Kidney (tissue), 14 donors: ENCODE results near the gene C1QTNF6. TPM values are rescaled to one million over a fixed set of nuclear protein-coding genes. Genes with fewer than 3 reads are reported as not detected.
A peak's percentile ranks its signal among the peaks of the same experiment; 100 is the strongest.

Experiments
- DNase-seq, 5 donors: peaks; one replicate each; pipeline ENCODE4 v3.0.0-alpha.2; 2013 to 2020
- FAIRE-seq: peaks from 2 replicates; lab custom pipeline; 2012; peaks lifted over from hg19 to GRCh38; lab: Jason Lieb, UNC
- H3K27ac ChIP-seq, 2 donors: one replicate each; pipeline ENCODE4 v1.7.0; 2013; ENCODE audit warnings: low read depth in 2 of 2, low read length in 2 of 2, inconsistent platforms in 1 of 2
- H3K27me3 ChIP-seq: one replicate; pipeline ENCODE4 v1.7.1; 2013; ENCODE audit warnings: low read length, inconsistent platforms; ENCODE audit not compliant: control insufficient read depth, insufficient read depth
- H3K36me3 ChIP-seq, 3 donors: one replicate each; pipeline versions ENCODE4 v1.7.0 to v1.7.1; 2013; ENCODE audit warnings: low read length in 3 of 3, control low read depth in 1 of 3, inconsistent platforms in 1 of 3; ENCODE audit not compliant: insufficient read depth in 3 of 3, control insufficient read depth in 2 of 3
- H3K4me1 ChIP-seq, 3 donors: one replicate each; pipeline versions ENCODE4 v1.7.0 to v1.7.1; 2013; ENCODE audit warnings: low read length in 3 of 3, inconsistent platforms in 1 of 3, low read depth in 1 of 3; ENCODE audit not compliant: control insufficient read depth in 2 of 3, insufficient read depth in 2 of 3
- H3K4me3 ChIP-seq, 3 donors: one replicate each; pipeline versions ENCODE4 v1.7.0 to v1.8.1; 2013; ENCODE audit warnings: low read length in 3 of 3, control low read depth in 1 of 3, inconsistent platforms in 1 of 3
- H3K9ac ChIP-seq, 3 donors: one replicate each; pipeline versions ENCODE4 v1.7.0 to v1.7.1; 2013; ENCODE audit warnings: low read length in 3 of 3, control low read depth in 1 of 3, inconsistent platforms in 1 of 3
- H3K9me3 ChIP-seq, 3 donors: one replicate each; pipeline versions ENCODE4 v1.7.0 to v1.7.1; 2013; ENCODE audit warnings: low read length in 3 of 3, control low read depth in 1 of 3, inconsistent platforms in 1 of 3; ENCODE audit not compliant: control insufficient read depth in 2 of 3, insufficient read depth in 1 of 3
- intact Hi-C: fragments of 100-400 bp; cut with DNase I; formaldehyde crosslinking; loops from one replicate; pipeline ENCODE4 v1.11.1; 2022
- polyA plus RNA-seq: library from polyadenylated mRNA; stranded (reverse); fragments of 350-450 nt; fragmentation: Illumina TruSeq; extraction: RNeasy Lipid Tissue Mini Kit (QIAGEN cat#74804); gene quantifications from one replicate; pipeline ENCODE4 v1.2.3, GENCODE V29; 2014; ENCODE audit warnings: low read depth, low replicate concordance; ENCODE audit not compliant: insufficient read depth
- total RNA-seq: library from RNA; stranded (reverse); fragmentation: NEBNext Ultra II Directional; extraction: Animal tissue kit (Norgen Biotek cat#: 25700); gene quantifications from one replicate; pipeline ENCODE4 v1.2.1, GENCODE V29; 2021
- TF ChIP-seq, protein P1 (sequence below): IDR thresholded peaks from 3 replicates; pipeline ENCODE4 v1.5.1; 2012; ENCODE audit warnings: mild to moderate bottlenecking, moderate library complexity, borderline replicate concordance; ENCODE audit not compliant: insufficient read depth; ENCODE audit errors: extremely low read depth
- donor health status: control.
- donor health status: control.
- donor health status: control.
- donor health status: control.
- donor health status: control.
- donor health status: DM: yes; HTN: yes; CAD: no.
- donor health status: Normal renal cell carcinoma (clear cell type).

C1QTNF6 gene
- total and polyA plus RNA-seq, 2 donors from 2014 or later = 3.2 to 8.0 TPM

DNA sequence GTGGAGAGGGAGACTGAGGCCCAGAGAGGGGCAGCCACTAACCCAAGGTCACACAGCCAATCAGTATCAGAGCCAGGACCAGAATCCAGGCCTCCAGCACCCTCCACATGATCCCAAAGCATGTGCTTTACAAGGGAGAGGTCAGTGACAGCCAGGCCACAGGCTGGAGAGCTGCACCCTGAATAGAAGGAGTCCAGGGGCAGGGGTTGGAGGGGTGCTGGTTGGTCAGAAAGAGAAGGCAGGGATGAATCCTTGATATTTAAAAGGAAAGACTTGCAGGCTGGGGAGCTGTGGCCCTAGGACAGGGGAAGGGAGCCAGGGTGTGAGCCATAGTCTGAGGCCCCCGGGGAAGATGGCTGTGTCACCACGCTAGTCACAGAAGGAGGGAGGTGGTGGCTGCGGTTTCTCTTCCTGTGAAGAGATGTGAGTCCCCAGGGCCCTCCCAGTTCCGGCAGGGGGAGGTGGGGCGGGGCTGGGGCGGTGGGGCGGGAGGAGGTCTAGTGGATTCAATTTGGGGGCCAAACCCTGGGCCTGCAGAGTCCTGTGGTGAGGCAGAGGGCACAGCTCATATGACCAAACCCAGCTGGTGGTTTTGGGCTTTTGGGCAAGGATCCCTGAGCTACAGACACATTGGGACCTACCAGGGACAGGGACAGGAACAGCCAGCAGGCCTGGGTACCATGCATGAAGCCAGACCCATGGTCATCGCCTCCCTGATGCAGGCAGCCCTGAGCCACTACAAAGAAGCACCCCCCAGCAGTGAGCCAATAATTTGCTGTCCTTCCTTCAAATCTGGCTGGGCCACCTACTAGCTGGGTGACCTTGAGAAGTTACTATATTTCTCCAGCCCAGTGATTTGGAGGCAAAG is 42.0 kb upstream of the C1QTNF6 start:
- no peak overlapping the region for H3K4me3 ChIP-seq
- H3K27me3 ChIP-seq = no peaks in the 10 kb centered on the region
- H3K36me3 ChIP-seq = no peaks in the 10 kb centered on the region
- FAIRE-seq (no peak), DNase-seq (peak in 1 of 5 donors; percentile 87)
- peaks cover 0 to 3% (median 0%) of the 10 kb centered on the region in 3 donors for H3K4me1 ChIP-seq
- intact Hi-C loops = no loop called here
- H3K9ac ChIP-seq = no peak overlapping the region
- TF ChIP-seq, protein P1, sequence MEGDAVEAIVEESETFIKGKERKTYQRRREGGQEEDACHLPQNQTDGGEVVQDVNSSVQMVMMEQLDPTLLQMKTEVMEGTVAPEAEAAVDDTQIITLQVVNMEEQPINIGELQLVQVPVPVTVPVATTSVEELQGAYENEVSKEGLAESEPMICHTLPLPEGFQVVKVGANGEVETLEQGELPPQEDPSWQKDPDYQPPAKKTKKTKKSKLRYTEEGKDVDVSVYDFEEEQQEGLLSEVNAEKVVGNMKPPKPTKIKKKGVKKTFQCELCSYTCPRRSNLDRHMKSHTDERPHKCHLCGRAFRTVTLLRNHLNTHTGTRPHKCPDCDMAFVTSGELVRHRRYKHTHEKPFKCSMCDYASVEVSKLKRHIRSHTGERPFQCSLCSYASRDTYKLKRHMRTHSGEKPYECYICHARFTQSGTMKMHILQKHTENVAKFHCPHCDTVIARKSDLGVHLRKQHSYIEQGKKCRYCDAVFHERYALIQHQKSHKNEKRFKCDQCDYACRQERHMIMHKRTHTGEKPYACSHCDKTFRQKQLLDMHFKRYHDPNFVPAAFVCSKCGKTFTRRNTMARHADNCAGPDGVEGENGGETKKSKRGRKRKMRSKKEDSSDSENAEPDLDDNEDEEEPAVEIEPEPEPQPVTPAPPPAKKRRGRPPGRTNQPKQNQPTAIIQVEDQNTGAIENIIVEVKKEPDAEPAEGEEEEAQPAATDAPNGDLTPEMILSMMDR = no peak
- no peaks in the 10 kb centered on the region for H3K9me3 ChIP-seq
- H3K27ac ChIP-seq = peak overlapping the region in 1 of 2 donors; percentile 48

DNA sequence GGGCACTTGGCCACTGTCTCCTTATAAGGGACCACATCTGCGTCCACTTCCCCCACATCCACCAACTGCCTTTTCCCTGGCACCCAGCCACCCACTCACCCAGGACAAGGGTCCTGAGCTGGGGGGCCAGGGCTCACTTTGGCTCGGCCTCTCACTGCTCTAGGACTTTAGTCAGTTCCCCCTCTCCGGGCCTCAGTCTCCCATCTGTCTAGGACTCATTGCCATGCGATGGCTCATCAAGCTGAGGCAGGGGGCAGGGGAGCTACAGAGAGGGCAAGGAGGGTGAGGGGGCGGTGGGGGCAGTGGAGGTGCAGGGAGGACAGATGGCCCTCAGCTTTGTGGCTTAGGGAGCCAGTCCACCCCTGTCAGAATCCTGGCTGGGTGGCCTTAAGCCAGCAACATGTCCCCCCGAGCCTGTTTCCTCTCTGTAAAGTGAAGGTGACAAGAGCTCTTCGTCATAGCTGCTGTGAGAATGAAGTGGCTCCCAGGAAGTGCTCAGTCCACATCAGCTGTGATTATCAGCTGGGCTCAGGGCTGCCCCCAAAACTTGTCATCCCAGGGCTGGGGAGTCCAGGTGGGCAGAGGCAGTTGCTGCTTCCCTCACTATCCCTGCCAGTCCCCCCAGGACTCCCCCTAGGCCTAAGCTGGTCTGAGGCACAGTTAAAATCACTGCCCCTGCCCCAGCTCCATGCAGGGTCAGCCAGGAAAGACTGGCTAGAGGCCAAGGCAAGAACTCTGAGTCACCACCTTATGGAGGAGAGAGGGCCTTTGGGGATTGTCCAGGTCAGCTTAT is 41.2 kb upstream of the C1QTNF6 start:
- H3K4me1 ChIP-seq = peaks cover 0 to 3% (median 0%) of the 10 kb centered on the region in 3 donors
- TF ChIP-seq, protein P1 = no peak
- FAIRE-seq (no peak), DNase-seq (no peak)
- no peaks in the 10 kb centered on the region for H3K27me3 ChIP-seq
- no peak overlapping the region for H3K4me3 ChIP-seq
- no peaks in the 10 kb centered on the region for H3K36me3 ChIP-seq
- no peaks in the 10 kb centered on the region for H3K9me3 ChIP-seq
- intact Hi-C loops = no loop called here
- no peak overlapping the region for H3K9ac ChIP-seq
- peak overlapping the region in 1 of 2 donors; percentile 48 for H3K27ac ChIP-seq

DNA sequence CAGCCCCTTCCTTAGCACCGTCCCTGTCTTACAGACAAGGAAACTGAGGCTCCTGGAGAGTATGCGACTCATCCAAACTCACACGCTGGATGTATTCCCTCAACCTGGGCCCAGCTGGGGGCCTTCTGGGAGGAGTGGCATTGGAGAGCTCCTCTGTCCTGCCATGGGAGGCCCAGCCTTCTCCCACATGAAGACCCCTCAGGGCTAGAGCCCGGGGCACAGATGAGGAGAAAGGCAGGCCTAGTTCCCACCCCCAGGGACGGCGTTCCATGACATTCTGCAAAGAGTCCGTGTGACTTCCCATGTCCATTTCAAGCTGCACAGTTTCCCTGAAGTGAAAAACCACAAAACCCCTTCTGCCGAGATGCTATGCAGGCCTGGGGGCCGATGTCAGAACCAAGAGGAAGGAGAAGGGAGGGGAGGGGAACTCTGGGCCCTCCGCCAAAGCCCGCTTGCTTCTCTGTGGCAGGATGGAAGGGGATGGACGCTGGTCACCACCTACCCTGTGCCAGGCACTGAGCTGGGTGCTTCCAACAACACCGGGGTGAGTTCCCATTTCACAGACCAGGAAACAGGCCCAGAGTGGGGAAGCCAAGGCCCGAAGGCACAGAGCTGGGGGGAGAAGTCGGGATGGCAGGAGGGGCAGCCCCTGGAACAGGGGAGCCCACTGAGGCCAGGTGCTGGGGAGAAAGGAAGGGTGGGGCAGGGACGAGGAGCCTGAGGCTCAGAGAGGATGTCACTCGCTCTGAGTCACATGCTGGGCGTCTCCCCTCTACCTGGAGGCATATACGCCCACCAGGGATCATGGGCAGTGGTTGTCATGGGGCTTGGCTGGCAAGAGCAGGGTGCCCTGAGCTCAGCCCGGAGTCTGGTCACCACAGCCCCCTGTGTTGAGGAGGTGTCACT is 40.3 kb upstream of the C1QTNF6 start:
- Histone ChIP-seq H3K27me3 (no peaks in the 10 kb centered on the region), H3K4me3 (no peak overlapping the region), H3K9ac (no peak overlapping the region), H3K27ac (peak overlapping the region in 1 of 2 donors; percentile 5), H3K9me3 (no peaks in the 10 kb centered on the region), H3K4me1 (peaks cover 0 to 3% (median 0%) of the 10 kb centered on the region in 3 donors), H3K36me3 (no peaks in the 10 kb centered on the region)
- intact Hi-C loops = no loop called here
- DNase-seq (peak in 2 of 5 donors; percentile 47 to 69), FAIRE-seq (no peak)
- TF ChIP-seq, protein P1 = no peak
